Naive thymus-derived CD4-positive, alpha-beta T cell (primary cell): ENCODE data around the gene GNAS-AS1. TPM values are rescaled to one million over a fixed set of nuclear protein-coding genes. Genes with fewer than 3 reads are reported as not detected.

ENCODE experiments used
- ATAC-seq: fragments of 150-1000 bp; cut with Tn5 transposase; 2 replicates; pipeline ENCODE4 v1.10.0; 2021; ENCODE audit warnings: mild to moderate bottlenecking, moderate library complexity
- CTCF ChIA-PET: fragments of 350-600 bp; sonication (Branson Sonifier 250); formaldehyde crosslinking; loops from one replicate; lab custom pipeline; 2021; ENCODE audit warnings: antibody characterized with exemption; lab: Charles Lee
- POLR2A ChIA-PET: fragments of 350-600 bp; sonication (Branson Sonifier 250); formaldehyde crosslinking; loops from one replicate; lab custom pipeline; 2021; ENCODE audit warnings: antibody characterized with exemption, inconsistent platforms; lab: Charles Lee
- DNase-seq, 9 donors: peaks; one replicate each; pipeline versions ENCODE4 v3.0.0 to v3.0.0-alpha.2; 2020 to 2022; ENCODE audit warnings: mixed read lengths in 1 of 9
- H3K27ac ChIP-seq: one replicate; pipeline ENCODE4 v1.7.0; 2013; ENCODE audit warnings: mild to moderate bottlenecking, low read depth, low read length, moderate library complexity
- H3K27me3 ChIP-seq, 2 donors: one replicate each; pipeline ENCODE4 v1.7.0; 2013; ENCODE audit warnings: low read length in 2 of 2, mild to moderate bottlenecking in 2 of 2, moderate library complexity in 2 of 2; ENCODE audit not compliant: control insufficient read depth in 2 of 2, insufficient read depth in 2 of 2
- H3K36me3 ChIP-seq, 3 experiments: 1 replicate in 2 of 3; 2 replicates in 1 of 3; pipeline ENCODE4 v1.7.0; 2013; ENCODE audit warnings: low read length in 3 of 3, mild to moderate bottlenecking in 3 of 3, moderate library complexity in 1 of 3; ENCODE audit not compliant: insufficient read depth in 3 of 3, control insufficient read depth in 2 of 3
- H3K4me1 ChIP-seq, 2 donors: one replicate each; pipeline ENCODE4 v1.7.0; 2013; ENCODE audit warnings: low read length in 2 of 2, mild to moderate bottlenecking in 2 of 2, moderate library complexity in 1 of 2; ENCODE audit not compliant: control insufficient read depth in 2 of 2, insufficient read depth in 2 of 2
- H3K4me3 ChIP-seq: 2 replicates; pipeline ENCODE4 v1.7.0; 2013; ENCODE audit warnings: mild to moderate bottlenecking, low read length
- H3K9me3 ChIP-seq, 3 experiments: 1 replicate in 2 of 3; 2 replicates in 1 of 3; pipeline ENCODE4 v1.7.0; 2013; ENCODE audit warnings: low read length in 3 of 3; ENCODE audit not compliant: control insufficient read depth in 2 of 3
- H3K27ac Mint-ChIP-seq, 9 donors: one replicate each; pipeline ENCODE4 v1.8.0; 2020 to 2022; ENCODE audit warnings: mixed read lengths in 9 of 9, mild to moderate bottlenecking in 8 of 9, moderate library complexity in 5 of 9, inconsistent platforms in 2 of 9
- H3K27me3 Mint-ChIP-seq, 5 donors: one replicate each; pipeline ENCODE4 v1.8.0; 2021 to 2022; ENCODE audit warnings: mixed read lengths in 5 of 5, mild to moderate bottlenecking in 1 of 5
- H3K36me3 Mint-ChIP-seq, 5 donors: one replicate each; pipeline ENCODE4 v1.8.0; 2020 to 2022; ENCODE audit warnings: mixed read lengths in 5 of 5, mild to moderate bottlenecking in 3 of 5, inconsistent platforms in 1 of 5
- H3K4me1 Mint-ChIP-seq, 7 donors: one replicate each; pipeline ENCODE4 v1.8.0; 2020 to 2022; ENCODE audit warnings: mixed read lengths in 7 of 7, mild to moderate bottlenecking in 3 of 7, inconsistent platforms in 1 of 7
- H3K4me3 Mint-ChIP-seq, 10 donors: one replicate each; pipeline ENCODE4 v1.8.0; 2020 to 2022; ENCODE audit warnings: mild to moderate bottlenecking in 10 of 10, mixed read lengths in 10 of 10, moderate library complexity in 6 of 10, inconsistent platforms in 2 of 10
- H3K9me3 Mint-ChIP-seq, 11 donors: one replicate each; pipeline ENCODE4 v1.8.0; 2020 to 2022; ENCODE audit warnings: mixed read lengths in 11 of 11, mild to moderate bottlenecking in 4 of 11, inconsistent platforms in 1 of 11, moderate library complexity in 1 of 11
- intact Hi-C, 2 donors: fragments of 100-400 bp; cut with micrococcal nuclease; formaldehyde crosslinking; loops; one replicate each; pipeline ENCODE4 v1.15.1; 2023
- polyA plus RNA-seq, 2 donors: library from polyadenylated mRNA; unstranded; fragments of 300-500 nt; fragmentation: Illumina TruSeq; gene quantifications; one replicate each; pipeline ENCODE4 v1.2.3, GENCODE V29; 2021
- total RNA-seq, 6 experiments: library from RNA in 5 of 6; stranded (reverse) in 5 of 6; gene quantifications; 1 replicate in 5 of 6; 2 replicates in 1 of 6; pipeline ENCODE4 v1.2.3 and lab custom pipeline; 2021 to 2026

Gene GNAS-AS1
- total and polyA plus RNA-seq, 7 experiments from 2014 or later = 0.13 to 2.0 (median 1.5) TPM; not detected in 2

- Mint-ChIP-seq H3K27ac (peak overlapping the region in 1 of 9 donors; percentile 14), H3K4me3 (peak overlapping the region in 1 of 10 donors; percentile 11), H3K4me1 (peaks cover 0 to 13% (median 0%) of the 10 kb centered on the region in 7 donors), H3K9me3 (peaks cover 0 to 2% (median 0%) of the 10 kb centered on the region in 11 donors), H3K27me3 (peaks cover 37 to 84% (median 63%) of the 10 kb centered on the region in 5 donors), H3K36me3 (peaks cover 0 to 4% (median 3%) of the 10 kb centered on the region in 5 donors)
- Histone ChIP-seq H3K9me3 (no peaks in the 10 kb centered on the region), H3K4me3 (no peak overlapping the region), H3K36me3 (no peaks in the 10 kb centered on the region), H3K27ac (no peak overlapping the region), H3K4me1 (no peaks in the 10 kb centered on the region), H3K27me3 (no peaks in the 10 kb centered on the region)
- intact Hi-C loops = no loop called here
- ATAC-seq (no peak), DNase-seq (no peak)
- ChIA-PET CTCF (no interaction called here), POLR2A (no interaction called here)
Observed at GRCh38 chr20:58841539-58842264, 9.0 kb downstream of the GNAS-AS1 start.

GRCh38 chr20:58840816-58841538, 9.7 kb downstream of the GNAS-AS1 start:
- ATAC-seq (no peak), DNase-seq (no peak)
- H3K36me3 ChIP-seq = no peaks in the 10 kb centered on the region
- Mint-ChIP-seq H3K36me3 (peaks cover 0 to 4% (median 3%) of the 10 kb centered on the region in 5 donors), H3K27me3 (peaks cover 37 to 86% (median 60%) of the 10 kb centered on the region in 5 donors), H3K4me3 (peak overlapping the region in 2 of 10 donors; percentile 44 to 70), H3K4me1 (peaks cover 0 to 13% (median 0%) of the 10 kb centered on the region in 7 donors), H3K27ac (no peak overlapping the region), H3K9me3 (no peaks in the 10 kb centered on the region)
- H3K4me1 ChIP-seq = no peaks in the 10 kb centered on the region
- H3K9me3 ChIP-seq = no peaks in the 10 kb centered on the region
- H3K27ac ChIP-seq = no peak overlapping the region
- CTCF ChIA-PET = no interaction called here
- intact Hi-C loops = no loop called here
- H3K4me3 ChIP-seq = no peak overlapping the region
- POLR2A ChIA-PET = no interaction called here
- peaks cover 0 to 3% of the 10 kb centered on the region in 2 donors for H3K27me3 ChIP-seq

- peaks cover 0 to 4% (median 3%) of the 10 kb centered on the region in 5 donors for H3K36me3 Mint-ChIP-seq
- POLR2A ChIA-PET = no interaction called here
- H3K9me3 Mint-ChIP-seq = no peaks in the 10 kb centered on the region
- H3K27me3 ChIP-seq = peaks cover 0 to 4% of the 10 kb centered on the region in 2 donors
- ATAC-seq (no peak), DNase-seq (no peak)
- peak overlapping the region in 1 of 9 donors; percentile 42 for H3K27ac Mint-ChIP-seq
- H3K4me1 Mint-ChIP-seq = peaks cover 0 to 10% (median 0%) of the 10 kb centered on the region in 7 donors
- no peak overlapping the region for H3K4me3 ChIP-seq
- no peaks in the 10 kb centered on the region for H3K9me3 ChIP-seq
- H3K27me3 Mint-ChIP-seq = peaks cover 37 to 86% (median 52%) of the 10 kb centered on the region in 5 donors
- peak overlapping the region in 8 of 10 donors; percentile 42 to 70 (median 54) for H3K4me3 Mint-ChIP-seq
- H3K36me3 ChIP-seq = no peaks in the 10 kb centered on the region
- CTCF ChIA-PET = interaction anchor here (1.4 to 2.6 kb wide), 3 partner anchors 189 to 603 kb away, joined by 4 to 11 read pairs (median 7); partner anchors contain the start of gene STX16
- H3K4me1 ChIP-seq = no peaks in the 10 kb centered on the region
- H3K27ac ChIP-seq = no peak overlapping the region
- intact Hi-C loops = loop anchor here (1.0 to 5.0 kb wide), 2 partner anchors 193 to 603 kb away; no protein-coding TSS in a partner anchor
Observed at GRCh38 chr20:58839991-58840747, 10.5 kb downstream of the GNAS-AS1 start.

GRCh38 chr20:58839474-58839874, 11.2 kb downstream of the GNAS-AS1 start:
- Histone ChIP-seq H3K4me3 (no peak overlapping the region), H3K4me1 (no peaks in the 10 kb centered on the region), H3K9me3 (no peaks in the 10 kb centered on the region), H3K27ac (no peak overlapping the region), H3K27me3 (peaks cover 0 to 4% of the 10 kb centered on the region in 2 donors), H3K36me3 (no peaks in the 10 kb centered on the region)
- ATAC-seq = peak; percentile 72
- POLR2A ChIA-PET = no interaction called here
- CTCF ChIA-PET = interaction anchor here (1.4 to 2.6 kb wide), 3 partner anchors 188 to 602 kb away, joined by 4 to 11 read pairs (median 7); partner anchors contain the start of gene STX16
- H3K4me1 Mint-ChIP-seq = peaks cover 0 to 10% (median 0%) of the 10 kb centered on the region in 7 donors
- H3K36me3 Mint-ChIP-seq = peaks cover 0 to 4% (median 3%) of the 10 kb centered on the region in 5 donors
- peaks cover 33 to 84% (median 46%) of the 10 kb centered on the region in 5 donors for H3K27me3 Mint-ChIP-seq
- no peak overlapping the region for H3K27ac Mint-ChIP-seq
- DNase-seq = peak in 8 of 9 donors; percentile 18 to 51 (median 38)
- intact Hi-C loops = loop anchor here (1.0 to 5.0 kb wide), 2 partner anchors 192 to 602 kb away; no protein-coding TSS in a partner anchor
- no peaks in the 10 kb centered on the region for H3K9me3 Mint-ChIP-seq
- H3K4me3 Mint-ChIP-seq = peak overlapping the region in 8 of 10 donors; percentile 14 to 70 (median 54)

GRCh38 chr20:58838174-58838573, 12.5 kb downstream of the GNAS-AS1 start:
- Histone ChIP-seq H3K9me3 (no peaks in the 10 kb centered on the region), H3K27ac (no peak overlapping the region), H3K4me1 (no peaks in the 10 kb centered on the region), H3K4me3 (no peak overlapping the region), H3K36me3 (no peaks in the 10 kb centered on the region), H3K27me3 (peaks cover 0 to 4% of the 10 kb centered on the region in 2 donors)
- Mint-ChIP-seq H3K9me3 (no peaks in the 10 kb centered on the region), H3K4me1 (peaks cover 0 to 10% (median 0%) of the 10 kb centered on the region in 7 donors), H3K36me3 (peaks cover 0 to 6% (median 3%) of the 10 kb centered on the region in 5 donors), H3K4me3 (no peak overlapping the region), H3K27ac (no peak overlapping the region), H3K27me3 (peaks cover 27 to 74% (median 44%) of the 10 kb centered on the region in 5 donors)
- POLR2A ChIA-PET = interaction anchor here (0.6 kb wide), 1 partner anchor 395 kb away, joined by 3 read pairs; no protein-coding TSS in a partner anchor
- DNase-seq (no peak), ATAC-seq (no peak)
- CTCF ChIA-PET = interaction anchor here (0.6 to 2.6 kb wide), 2 partner anchors 190 to 385 kb away, joined by 3 to 11 read pairs; no protein-coding TSS in a partner anchor
- intact Hi-C loops = loop anchor here in 1 of 2 donors (1.0 to 5.0 kb wide), 2 partner anchors 191 to 601 kb away; no protein-coding TSS in a partner anchor
